Neural progenitor cell (in vitro differentiated cells): ENCODE data around the gene MESP2. TPM values are rescaled to one million over a fixed set of nuclear protein-coding genes. Genes with fewer than 3 reads are reported as not detected.
A peak's percentile ranks its signal among the peaks of the same experiment; 100 is the strongest.

Source experiments
- DNase-seq: peaks from one replicate; pipeline ENCODE4 v3.0.0-alpha.2; 2016; ENCODE audit warnings: low spot score
- H2AFZ ChIP-seq: fragments of 200-600 bp; sonication (generic); replicated peaks from 2 replicates; pipeline ENCODE4 v1.6.1; 2016; ENCODE audit warnings: antibody characterized with exemption
- H3F3A ChIP-seq: fragments of 200-600 bp; sonication (generic); 2 replicates; pipeline ENCODE4 v1.6.1; 2016; ENCODE audit warnings: antibody characterized with exemption, low read depth
- H3K27ac ChIP-seq: fragments of 200-600 bp; sonication (generic); 2 replicates; pipeline ENCODE4 v1.5.1; 2016; ENCODE audit warnings: mild to moderate bottlenecking
- H3K27me3 ChIP-seq: fragments of 200-600 bp; sonication (generic); 2 replicates; pipeline ENCODE4 v1.6.1; 2016; ENCODE audit warnings: mild to moderate bottlenecking, moderate library complexity
- H3K36me3 ChIP-seq: fragments of 200-600 bp; sonication (generic); 2 replicates; pipeline ENCODE4 v1.5.1; 2016
- H3K4me1 ChIP-seq: fragments of 200-600 bp; sonication (generic); 2 replicates; pipeline ENCODE4 v1.6.1; 2016; ENCODE audit warnings: mixed run types
- H3K4me2 ChIP-seq: fragments of 200-600 bp; sonication (generic); 2 replicates; pipeline ENCODE4 v1.6.1; 2016
- H3K4me3 ChIP-seq: fragments of 200-600 bp; sonication (generic); 2 replicates; pipeline ENCODE4 v1.5.1; 2016
- H3K79me2 ChIP-seq: fragments of 200-600 bp; sonication (generic); 2 replicates; pipeline ENCODE4 v1.6.1; 2016; ENCODE audit warnings: low read depth
- H3K9ac ChIP-seq: fragments of 200-600 bp; sonication (generic); 2 replicates; pipeline ENCODE4 v1.6.1; 2016
- H3K9me3 ChIP-seq: fragments of 200-600 bp; sonication (generic); 2 replicates; pipeline ENCODE4 v1.5.1; 2016; ENCODE audit warnings: low read depth
- H4K20me1 ChIP-seq: fragments of 200-600 bp; sonication (generic); 2 replicates; pipeline ENCODE4 v1.6.1; 2016; ENCODE audit warnings: low read depth
- H3K27ac Mint-ChIP-seq: 3 replicates; pipeline ENCODE4 v1.8.0; 2021; ENCODE audit warnings: mixed read lengths
- H3K27me3 Mint-ChIP-seq: 2 replicates; pipeline ENCODE4 v1.8.0; 2022; ENCODE audit warnings: low read depth, mild to moderate bottlenecking, inconsistent platforms, moderate library complexity, mixed read lengths; ENCODE audit not compliant: insufficient read depth
- H3K36me3 Mint-ChIP-seq: 3 replicates; pipeline ENCODE4 v1.8.0; 2021; ENCODE audit warnings: mixed read lengths
- H3K4me1 Mint-ChIP-seq: 3 replicates; pipeline ENCODE4 v1.8.0; 2021; ENCODE audit warnings: mixed read lengths
- H3K4me3 Mint-ChIP-seq: 3 replicates; pipeline ENCODE4 v1.8.0; 2021; ENCODE audit warnings: mild to moderate bottlenecking, moderate library complexity, mixed read lengths
- H3K9me3 Mint-ChIP-seq: 3 replicates; pipeline ENCODE4 v1.8.0; 2020; ENCODE audit warnings: mixed read lengths
- EZH2 ChIP-seq: fragments of 200-600 bp; sonication (generic); IDR thresholded peaks from 2 replicates; pipeline ENCODE4 v1.6.1; 2017; ENCODE audit warnings: antibody characterized with exemption, mild to moderate bottlenecking, moderate library complexity
- EZH2phosphoT487 ChIP-seq: fragments of 200-600 bp; sonication (generic); IDR thresholded peaks from 2 replicates; pipeline ENCODE4 v1.6.1; 2017; ENCODE audit warnings: antibody characterized with exemption
- total RNA-seq: library from RNA; depleted of rRNA; stranded (reverse); fragments of >200 nt; gene quantifications from 2 replicates; pipeline ENCODE4 v1.2.3, GENCODE V29; 2015; ENCODE audit warnings: low replicate concordance
- TF ChIP-seq, protein P1 (sequence below): fragments of 200-600 bp; sonication (generic); IDR thresholded peaks from 2 replicates; pipeline ENCODE4 v1.5.1; 2017; ENCODE audit warnings: antibody characterized with exemption, mild to moderate bottlenecking

The MESP2 gene
- total RNA-seq, 1 donor from 2014 or later = not detected

DNA sequence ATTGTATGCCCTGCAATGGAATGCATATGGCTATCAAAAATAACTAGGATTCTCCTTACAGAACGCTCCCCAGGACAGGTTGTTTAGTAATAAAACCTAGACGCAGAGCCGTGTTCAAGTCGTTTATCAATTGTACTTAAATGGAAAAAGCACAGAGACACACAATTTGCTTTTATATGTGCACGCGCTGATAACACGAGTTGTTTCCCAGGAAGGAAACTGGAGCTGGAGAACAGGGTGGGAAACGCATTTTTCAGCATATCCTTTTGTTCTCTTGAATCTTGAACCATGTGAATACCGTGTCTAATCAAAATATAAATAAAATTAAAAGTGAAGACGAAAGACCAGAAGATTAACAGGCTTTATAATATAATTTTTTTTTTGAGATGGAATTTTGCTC lies 42.2 kb downstream of the MESP2 start:
- Histone ChIP-seq H3K4me1 (no peaks in the 10 kb centered on the region), H3K36me3 (no peaks in the 10 kb centered on the region), H3K27ac (no peak overlapping the region), H3K4me3 (no peak overlapping the region), H3K27me3 (peaks cover 49% of the 10 kb centered on the region), H3F3A (peaks cover 4% of the 10 kb centered on the region), H3K79me2 (no peaks in the 10 kb centered on the region), H3K4me2 (no peak overlapping the region), H2AFZ (no peak overlapping the region), H3K9ac (no peak overlapping the region), H3K9me3 (no peaks in the 10 kb centered on the region), H4K20me1 (no peaks in the 10 kb centered on the region)
- no peak for DNase-seq
- H3K27ac Mint-ChIP-seq = no peak overlapping the region
- H3K27me3 Mint-ChIP-seq = peaks cover 35% of the 10 kb centered on the region
- no peak for TF ChIP-seq EZH2phosphoT487
- TF ChIP-seq, protein P1, sequence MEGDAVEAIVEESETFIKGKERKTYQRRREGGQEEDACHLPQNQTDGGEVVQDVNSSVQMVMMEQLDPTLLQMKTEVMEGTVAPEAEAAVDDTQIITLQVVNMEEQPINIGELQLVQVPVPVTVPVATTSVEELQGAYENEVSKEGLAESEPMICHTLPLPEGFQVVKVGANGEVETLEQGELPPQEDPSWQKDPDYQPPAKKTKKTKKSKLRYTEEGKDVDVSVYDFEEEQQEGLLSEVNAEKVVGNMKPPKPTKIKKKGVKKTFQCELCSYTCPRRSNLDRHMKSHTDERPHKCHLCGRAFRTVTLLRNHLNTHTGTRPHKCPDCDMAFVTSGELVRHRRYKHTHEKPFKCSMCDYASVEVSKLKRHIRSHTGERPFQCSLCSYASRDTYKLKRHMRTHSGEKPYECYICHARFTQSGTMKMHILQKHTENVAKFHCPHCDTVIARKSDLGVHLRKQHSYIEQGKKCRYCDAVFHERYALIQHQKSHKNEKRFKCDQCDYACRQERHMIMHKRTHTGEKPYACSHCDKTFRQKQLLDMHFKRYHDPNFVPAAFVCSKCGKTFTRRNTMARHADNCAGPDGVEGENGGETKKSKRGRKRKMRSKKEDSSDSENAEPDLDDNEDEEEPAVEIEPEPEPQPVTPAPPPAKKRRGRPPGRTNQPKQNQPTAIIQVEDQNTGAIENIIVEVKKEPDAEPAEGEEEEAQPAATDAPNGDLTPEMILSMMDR = no peak
- no peak for TF ChIP-seq EZH2
- no peaks in the 10 kb centered on the region for H3K4me1 Mint-ChIP-seq
- H3K36me3 Mint-ChIP-seq = peaks cover 2% of the 10 kb centered on the region
- no peak overlapping the region for H3K4me3 Mint-ChIP-seq
- peaks cover 16% of the 10 kb centered on the region for H3K9me3 Mint-ChIP-seq

DNA sequence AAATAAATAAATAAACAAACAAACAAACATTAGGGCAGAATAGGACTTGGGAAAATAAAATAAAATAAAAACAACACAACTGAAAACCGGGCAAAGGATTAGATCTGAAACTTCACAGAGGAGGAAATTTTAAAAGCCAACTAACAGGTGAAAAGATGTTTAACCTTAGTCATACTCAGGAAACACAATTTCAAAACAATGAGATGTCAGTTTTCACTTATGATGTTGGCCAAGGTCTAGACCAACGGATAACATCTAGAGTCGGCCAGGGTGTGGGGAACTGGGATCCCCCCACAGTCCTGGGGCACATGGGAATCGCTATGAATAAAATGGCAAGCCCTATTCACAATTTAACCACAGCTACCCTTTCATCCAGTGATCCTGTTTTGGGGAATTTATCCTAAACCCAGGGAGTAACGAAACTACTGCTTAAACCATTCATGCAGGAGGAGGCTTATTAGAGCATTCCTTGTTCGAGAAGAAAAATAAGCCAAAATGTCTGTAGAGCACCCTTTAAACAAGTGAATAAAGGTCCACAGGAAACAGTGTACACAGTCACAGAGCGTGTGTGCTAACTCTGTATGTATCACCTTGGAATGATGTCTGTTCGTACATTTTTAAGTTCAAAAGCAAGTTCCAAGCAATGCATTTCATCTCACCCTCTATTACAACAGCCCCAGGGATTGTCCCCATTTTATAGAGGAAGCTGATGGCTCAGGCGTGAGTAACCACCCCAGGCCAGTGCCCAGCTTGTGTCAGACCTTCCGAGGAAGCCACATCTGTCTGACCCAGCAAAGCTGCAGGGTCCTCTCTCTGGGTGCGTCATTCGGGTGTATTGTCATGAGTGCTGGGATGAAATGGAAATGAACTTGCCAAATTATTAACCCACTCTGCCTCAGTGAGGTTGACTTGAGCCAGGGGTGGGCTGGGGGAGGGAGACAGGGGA lies 44.8 kb downstream of the MESP2 start:
- no peaks in the 10 kb centered on the region for H3K36me3 ChIP-seq
- H3K4me1 ChIP-seq = no peaks in the 10 kb centered on the region
- peaks cover 22% of the 10 kb centered on the region for H3K27me3 ChIP-seq
- Mint-ChIP-seq H3K9me3 (peaks cover 7% of the 10 kb centered on the region), H3K27me3 (peaks cover 33% of the 10 kb centered on the region), H3K27ac (no peak overlapping the region), H3K4me3 (no peak overlapping the region), H3K36me3 (peaks cover 1% of the 10 kb centered on the region), H3K4me1 (peaks cover 5% of the 10 kb centered on the region)
- TF ChIP-seq, protein P1 = no peak
- TF ChIP-seq EZH2 (no peak), EZH2phosphoT487 (no peak)
- H3K4me2 ChIP-seq = no peak overlapping the region
- no peaks in the 10 kb centered on the region for H3F3A ChIP-seq
- no peak for DNase-seq
- H3K79me2 ChIP-seq = no peaks in the 10 kb centered on the region
- no peaks in the 10 kb centered on the region for H3K9me3 ChIP-seq
- H4K20me1 ChIP-seq = no peaks in the 10 kb centered on the region
- H3K27ac ChIP-seq = no peak overlapping the region
- H2AFZ ChIP-seq = no peak overlapping the region
- H3K9ac ChIP-seq = no peak overlapping the region
- no peak overlapping the region for H3K4me3 ChIP-seq

DNA sequence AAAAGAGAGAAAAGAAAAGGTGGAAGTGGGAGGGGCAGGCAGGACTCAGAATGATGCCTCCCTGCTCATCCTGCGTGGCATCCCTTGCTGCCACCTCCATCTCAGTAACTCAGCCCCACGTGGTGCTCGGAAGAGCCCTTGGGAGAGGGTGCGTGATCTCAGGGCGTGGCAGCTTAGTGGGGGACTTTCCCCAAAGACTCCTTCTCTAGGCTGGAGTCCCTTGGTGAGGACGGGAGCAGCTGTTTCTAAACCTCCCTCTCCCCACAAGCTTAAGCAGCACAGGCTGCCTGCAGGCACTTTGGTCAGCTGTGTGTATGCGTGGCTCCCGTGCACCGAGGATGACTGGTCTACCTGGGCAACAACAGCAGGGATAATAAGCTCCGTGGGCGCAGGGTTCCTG lies 45.9 kb downstream of the MESP2 start:
- Histone ChIP-seq H3K4me3 (no peak overlapping the region), H3K9me3 (no peaks in the 10 kb centered on the region), H2AFZ (no peak overlapping the region), H3K27ac (no peak overlapping the region), H3K4me2 (no peak overlapping the region), H3K79me2 (no peaks in the 10 kb centered on the region), H3K4me1 (no peaks in the 10 kb centered on the region), H3K36me3 (no peaks in the 10 kb centered on the region), H3K27me3 (peaks cover 11% of the 10 kb centered on the region), H3K9ac (no peak overlapping the region), H4K20me1 (no peaks in the 10 kb centered on the region), H3F3A (no peaks in the 10 kb centered on the region)
- Mint-ChIP-seq H3K4me3 (no peak overlapping the region), H3K27ac (peak overlapping the region; percentile 74), H3K36me3 (no peaks in the 10 kb centered on the region), H3K9me3 (no peaks in the 10 kb centered on the region), H3K27me3 (peaks cover 26% of the 10 kb centered on the region), H3K4me1 (peaks cover 7% of the 10 kb centered on the region)
- no peak for DNase-seq
- TF ChIP-seq EZH2 (no peak), EZH2phosphoT487 (no peak)
- TF ChIP-seq, protein P1 = no peak
